K562 (cell line): Measurements from ENCODE around the gene FAM83E. TPM values are rescaled to one million over a fixed set of nuclear protein-coding genes. Genes with fewer than 3 reads are reported as not detected.

ENCODE experiments used
- BRCA1 ChIP-seq, 2 experiments: fragments of 450-650 bp in 1 of 2; sonication (generic) in 1 of 2; formaldehyde crosslinking in 1 of 2; IDR thresholded peaks; 2 replicates each; pipeline versions ENCODE4 v1.5.0 to v1.6.1; 2017 to 2020; ENCODE audit warnings: mild to moderate bottlenecking in 1 of 2, missing genetic modification reagents in 1 of 2
- CTCFL ChIP-seq: IDR thresholded peaks from 2 replicates; pipeline ENCODE4 v1.6.1; 2011; ENCODE audit warnings: borderline replicate concordance, low read depth, mild to moderate bottlenecking, moderate library complexity, low read length; ENCODE audit not compliant: insufficient read depth, poor library complexity, severe bottlenecking
- DNMT1 ChIP-seq: fragments of 450-650 bp; IDR thresholded peaks from 2 replicates; pipeline ENCODE4 v1.6.1; 2016; ENCODE audit warnings: antibody characterized with exemption, mild to moderate bottlenecking
- EP400 ChIP-seq: fragments of 450-650 bp; IDR thresholded peaks from 2 replicates; pipeline ENCODE4 v1.6.1; 2017; ENCODE audit warnings: antibody characterized with exemption, mild to moderate bottlenecking, moderate library complexity
- ID3 ChIP-seq, 2 experiments: fragments of 250-450 bp in 1 of 2; fragments of 450-650 bp in 1 of 2; sonication (Bioruptor Pico) in 1 of 2; IDR thresholded peaks; 2 replicates each; pipeline versions ENCODE4 v1.6.1 to v1.8.0; 2016 to 2021; ENCODE audit warnings: mild to moderate bottlenecking in 2 of 2, moderate library complexity in 2 of 2, missing compliant biosample characterization in 1 of 2, missing genetic modification characterization in 1 of 2
- JUND ChIP-seq, 2 experiments: IDR thresholded peaks; 2 replicates in 1 of 2; 3 replicates in 1 of 2; pipeline ENCODE4 v1.6.1; 2011; ENCODE audit warnings: borderline replicate concordance in 2 of 2, low read depth in 2 of 2, low read length in 2 of 2, improper control_type of control experiment in 1 of 2, missing biosample characterization in 1 of 2, missing genetic modification characterization in 1 of 2, missing genetic modification reagents in 1 of 2
- MIER1 ChIP-seq: fragments of 450-650 bp; IDR thresholded peaks from 2 replicates; pipeline ENCODE4 v1.6.1; 2016; ENCODE audit warnings: antibody characterized with exemption, mild to moderate bottlenecking, low read depth
- MNT ChIP-seq, 2 experiments: fragments of 450-650 bp; conservative IDR thresholded peaks; 2 replicates each; pipeline ENCODE4 v1.6.1; 2017; ENCODE audit warnings: mild to moderate bottlenecking in 2 of 2, moderate library complexity in 2 of 2
- NR1H2 ChIP-seq: sonication (generic); formaldehyde crosslinking; IDR thresholded peaks from 2 replicates; pipeline ENCODE4 v1.4.0; 2020; ENCODE audit warnings: mild to moderate bottlenecking, missing genetic modification reagents
- SLC30A9 ChIP-seq: fragments of 250-450 bp; sonication (Bioruptor Pico); IDR thresholded peaks from 2 replicates; pipeline ENCODE4 v1.8.0; 2022; ENCODE audit warnings: mild to moderate bottlenecking, moderate library complexity
- SNRNP70 ChIP-seq: fragments of 200-400 bp; formaldehyde crosslinking; optimal IDR thresholded peaks from 2 replicates; pipeline ENCODE3; 2017; ENCODE audit warnings: low read depth, low read length
- TBP ChIP-seq: optimal IDR thresholded peaks from 2 replicates; pipeline ENCODE3; 2011; ENCODE audit warnings: low read depth, low read length, improper control_type of control experiment
- ZNF512 ChIP-seq: IDR thresholded peaks from 2 replicates; pipeline ENCODE4 v1.6.1; 2016; ENCODE audit warnings: missing genetic modification characterization, missing compliant biosample characterization
- ZNF639 ChIP-seq, 2 experiments: fragments of 200-800 bp in 1 of 2; sonication (Bioruptor generic) in 1 of 2; sonication (generic) in 1 of 2; formaldehyde crosslinking in 1 of 2; IDR thresholded peaks in 1 of 2; conservative IDR thresholded peaks in 1 of 2; 2 replicates each; pipeline versions ENCODE4 v1.5.0 to v1.6.1; 2016 to 2020; ENCODE audit warnings: missing compliant biosample characterization in 1 of 2, missing genetic modification characterization in 1 of 2, missing genetic modification reagents in 1 of 2
- polyA plus RNA-seq, 8 experiments: library from polyadenylated mRNA; depleted of rRNA in 4 of 8; stranded (reverse) in 5 of 8; unstranded in 3 of 8; fragments of >200 nt; fragmentation: Nextera tagmentation in 2 of 8; fragmentation: Illumina TruSeq in 1 of 8; extraction: Ambion mirVana in 2 of 8; extraction: Trizol in 1 of 8; gene quantifications; 2 replicates each; pipeline versions ENCODE4 v1.2.1 to v1.2.3, GENCODE V29; 2011 to 2014; ENCODE audit warnings: inconsistent platforms in 1 of 8, missing spikeins in 1 of 8
- total RNA-seq, 7 experiments: library from RNA; depleted of rRNA in 6 of 7; stranded (reverse); fragments of >200 nt in 6 of 7; fragmentation: Illumina TruSeq in 2 of 7; extraction: Trizol in 2 of 7; gene quantifications; 2 replicates each; pipeline versions ENCODE4 v1.2.1 to v1.2.3, GENCODE V29; 2011 to 2021; ENCODE audit warnings: low replicate concordance in 1 of 7

The FAM83E gene
- total and polyA plus RNA-seq, 9 of the 15 experiments (the other 6 are each of a cell fraction or from before 2014, with no cell fraction given) = 0.15 to 0.87 (median 0.29) TPM; not detected in 4

GRCh38 chr19:48637948-48638830 is 23.3 kb upstream of the FAM83E start (continued):
- TF ChIP-seq MNT (conservative IDR thresholded peaks at IDR 0.05) (peak; percentile 80 to 90; a peak in 3 of 4 replicates), EP400 (peak; percentile 72), DNMT1 (peak; percentile 74; the same call in 1 of the 2 replicates), ZNF639 (CRISPR knock-in tag; conservative IDR thresholded peaks at IDR 0.05 in 1 of 2, IDR thresholded peaks at IDR 0.05 in 1 of 2) (peak in 1 of 2 experiments; percentile 59; a peak in 2 of 4 replicates), TBP (peak; percentile 43), ID3 (CRISPR knock-in tag; IDR thresholded peaks at IDR 0.05) (no peak), ID3 (tag; IDR thresholded peaks at IDR 0.05) (peak; percentile 33; the same call in 1 of the 2 replicates), JUND (IDR thresholded peaks at IDR 0.05; ENCODE audit: borderline replicate concordance, low read depth, low read length) (peak; percentile 97), JUND (tag; IDR thresholded peaks at IDR 0.05; ENCODE audit: borderline replicate concordance, low read depth, low read length) (no peak; the same call in 2 of the 3 replicates), SLC30A9 (no peak), SNRNP70 (no peak), BRCA1 (IDR thresholded peaks at IDR 0.05) (no peak), BRCA1 (CRISPR knock-in tag; IDR thresholded peaks at IDR 0.05) (no peak), MIER1 (peak; percentile 62), ZNF512 (tag) (peak; percentile 44; the same call in 1 of the 2 replicates), NR1H2 (CRISPR knock-in tag) (peak; percentile 67; the same call in 1 of the 2 replicates), CTCFL (peak; percentile 61)
